Heart left ventricle (tissue), 16 donors: ENCODE results near the gene ASB1. TPM values are rescaled to one million over a fixed set of nuclear protein-coding genes. Genes with fewer than 3 reads are reported as not detected.

Experiments used
- ATAC-seq, 4 donors: fragments of 200-7000 bp; cut with Tn5 transposase; one replicate each; pipeline ENCODE4 v1.9.1; 2020 to 2022; ENCODE audit warnings: moderate library complexity in 4 of 4, mild to moderate bottlenecking in 3 of 4, moderate number of reproducible peaks in 1 of 4
- DNase-seq, 5 donors: peaks; one replicate each; pipeline ENCODE4 v3.0.0-alpha.2; 2020
- H3K27ac ChIP-seq, 12 donors: fragments of 200-600 bp; sonication (generic) in 4 of 12; one replicate each; pipeline versions ENCODE4 v1.5.0 to v1.8.0; 2016 to 2022; ENCODE audit warnings: mild to moderate bottlenecking in 2 of 12
- H3K27me3 ChIP-seq, 9 donors: fragments of 200-600 bp; sonication (generic) in 2 of 9; one replicate each; pipeline versions ENCODE4 v1.5.1 to v1.8.0; 2016 to 2022; ENCODE audit warnings: mild to moderate bottlenecking in 3 of 9
- H3K36me3 ChIP-seq, 9 donors: fragments of 200-600 bp; sonication (generic) in 2 of 9; one replicate each; pipeline versions ENCODE4 v1.5.0 to v1.8.0; 2018 to 2022; ENCODE audit warnings: mild to moderate bottlenecking in 2 of 9
- H3K4me1 ChIP-seq, 12 donors: fragments of 200-600 bp; sonication (generic) in 4 of 12; one replicate each; pipeline versions ENCODE4 v1.5.0 to v1.8.0; 2016 to 2022; ENCODE audit warnings: mild to moderate bottlenecking in 3 of 12
- H3K4me3 ChIP-seq, 12 donors: fragments of 200-600 bp; sonication (generic) in 4 of 12; one replicate each; pipeline versions ENCODE4 v1.5.0 to v1.8.0; 2017 to 2022; ENCODE audit warnings: mild to moderate bottlenecking in 9 of 12, moderate library complexity in 4 of 12
- H3K9me3 ChIP-seq, 12 donors: fragments of 200-600 bp; sonication (generic) in 4 of 12; one replicate each; pipeline versions ENCODE4 v1.5.0 to v1.8.0; 2016 to 2022; ENCODE audit warnings: mild to moderate bottlenecking in 1 of 12
- CTCF ChIP-seq, 12 donors: fragments of 200-600 bp; sonication (generic) in 4 of 12; IDR thresholded peaks; one replicate each; pipeline versions ENCODE4 v1.5.0 to v1.8.0; 2018 to 2022; ENCODE audit warnings: antibody characterized with exemption in 12 of 12, mild to moderate bottlenecking in 5 of 12
- POLR2A ChIP-seq, 2 donors: fragments of 450-650 bp; IDR thresholded peaks; one replicate each; pipeline ENCODE4 v1.6.1; 2017; ENCODE audit warnings: antibody characterized with exemption in 2 of 2, mild to moderate bottlenecking in 2 of 2, moderate library complexity in 2 of 2
- WGBS, 4 donors: extraction: QIAGEN DNeasy Blood & Tissue Kit in 2 of 4; methylation state at CpG; one replicate each; pipeline versions ENCODE4 v1.1.5 to v1.1.7; 2013 to 2018; 5-methylcytosine and 5-hydroxymethylcytosine counted together
- intact Hi-C, 10 donors: fragments of 100-400 bp; cut with DNase I; formaldehyde crosslinking; loops; one replicate each; pipeline versions ENCODE4 v1.11.1 to v1.14.2; 2022
- polyA plus RNA-seq, 2 donors: library from polyadenylated mRNA; stranded (reverse); fragments of 200-250 nt; gene quantifications; one replicate each; pipeline ENCODE4 v1.2.3, GENCODE V29; 2013
- total RNA-seq, 9 donors: library from RNA; depleted of rRNA in 2 of 9; stranded (reverse); fragments of >200 nt in 2 of 9; fragmentation: NEBNext Ultra II Directional in 3 of 9; extraction: Animal tissue kit (Norgen Biotek cat#: 25700) in 3 of 9; gene quantifications; one replicate each; pipeline versions ENCODE4 v1.1.0 to v1.2.4, GENCODE V29; 2016 to 2023
- donor health status: ischemic (EF 13 %, LVEDD 7.1; RV severe dilation, severe dysfunction).
- donor health status: healthy with polysubstance abuse.
- donor health status: DM: no; HTN: yes; CAD: no.
- donor health status: DM: no; HTN: no; CAD: no.
- donor health status: ischemic (EF 25% LVEDD 6.9; RV normal size, moderate dysfunction).
- donor health status: ischemic (EF 25% LVEDD 5.7; RV mildly dilated, moderate dysfunction).
- donor health status: healthy.
- donor health status: DM: yes; HTN: yes; CAD: no.
- donor health status: ischemic (EF 35%, LVEDD 5.7; RV mildly dilated, moderate dysfunction).
- donor health status: nonischemic (EF 11% LVEDD 7.7; RV severe dilation, severe dysfunction).
- donor health status: DM: yes; HTN: yes; CAD: no.
- donor health status: PGD.
- donor health status: ischemic (EF 29% LVEDD 5.4; RV normal size, mild dysfunction).
- donor health status: nonischemic (EF 23%, LVEDD 6.1; RV moderate dilation, normal function).

The ASB1 gene
- total and polyA plus RNA-seq, 11 donors: 31.8 to 57.5 (median 46.7) TPM

GRCh38 chr2:238461051-238461450 is 34.3 kb downstream of the ASB1 start:
- TF ChIP-seq CTCF (IDR thresholded peaks at IDR 0.05): no peak
- TF ChIP-seq POLR2A (IDR thresholded peaks at IDR 0.05): no peak
- H3K27me3 ChIP-seq: no peaks in the 10 kb centered on the region
- H3K27ac ChIP-seq: no peak overlapping the region
- WGBS, 4 donors: 91 to 100% (median 91%) methylated on average over 1 of the region's 1 CpG
- H3K9me3 ChIP-seq: peaks cover 0 to 17% (median 7%) of the 10 kb centered on the region in 12 donors
- DNase-seq (no peak), ATAC-seq (no peak)
- peaks cover 4 to 18% (median 12%) of the 10 kb centered on the region in 12 donors for H3K4me1 ChIP-seq
- H3K36me3 ChIP-seq: no peaks in the 10 kb centered on the region
- H3K4me3 ChIP-seq: no peak overlapping the region
- intact Hi-C loops: loop anchor here in 6 of 10 donors (5.0 kb wide), 4 partner anchors 89 to 104 kb away; no protein-coding TSS in a partner anchor

- DNase-seq (no peak), ATAC-seq (no peak)
- 81 to 89% (median 83%) methylated on average over 6 of the region's 6 CpGs for WGBS, 4 donors
- Histone ChIP-seq H3K4me3 (no peak overlapping the region), H3K27me3 (no peaks in the 10 kb centered on the region), H3K27ac (no peak overlapping the region), H3K4me1 (peaks cover 4 to 18% (median 12%) of the 10 kb centered on the region in 12 donors), H3K36me3 (no peaks in the 10 kb centered on the region), H3K9me3 (peaks cover 0 to 12% (median 4%) of the 10 kb centered on the region in 12 donors)
- TF ChIP-seq POLR2A (IDR thresholded peaks at IDR 0.05) (no peak), CTCF (IDR thresholded peaks at IDR 0.05) (no peak)
- intact Hi-C loops: loop anchor here in 6 of 10 donors (5.0 kb wide), 4 partner anchors 89 to 104 kb away; no protein-coding TSS in a partner anchor
These were observed 34.8 kb downstream of the ASB1 start for GRCh38 chr2:238461491-238461890.

GRCh38 chr2:238461916-238462315 is 35.2 kb downstream of the ASB1 start:
- no peak overlapping the region for H3K27ac ChIP-seq
- no peaks in the 10 kb centered on the region for H3K27me3 ChIP-seq
- H3K4me1 ChIP-seq: peaks cover 4 to 18% (median 12%) of the 10 kb centered on the region in 12 donors
- 87 to 94% (median 90%) methylated on average over 6 of the region's 6 CpGs for WGBS, 4 donors
- no peak overlapping the region for H3K4me3 ChIP-seq
- ATAC-seq (no peak), DNase-seq (no peak)
- H3K9me3 ChIP-seq: peaks cover 0 to 8% (median 2%) of the 10 kb centered on the region in 12 donors
- no peak for TF ChIP-seq POLR2A (IDR thresholded peaks at IDR 0.05)
- TF ChIP-seq CTCF (IDR thresholded peaks at IDR 0.05): no peak
- no peaks in the 10 kb centered on the region for H3K36me3 ChIP-seq
- intact Hi-C loops: loop anchor here (2.0 to 5.0 kb wide), 5 partner anchors 90 to 105 kb away; no protein-coding TSS in a partner anchor

- H3K36me3 ChIP-seq: no peaks in the 10 kb centered on the region
- H3K4me1 ChIP-seq: peaks cover 4 to 18% (median 12%) of the 10 kb centered on the region in 12 donors
- H3K4me3 ChIP-seq: no peak overlapping the region
- H3K9me3 ChIP-seq: no peaks in the 10 kb centered on the region
- ATAC-seq (no peak), DNase-seq (no peak)
- no peaks in the 10 kb centered on the region for H3K27me3 ChIP-seq
- intact Hi-C loops: loop anchor here (1.0 to 5.0 kb wide), 6 partner anchors 91 to 106 kb away; no protein-coding TSS in a partner anchor
- no peak overlapping the region for H3K27ac ChIP-seq
- TF ChIP-seq POLR2A (IDR thresholded peaks at IDR 0.05) (no peak), CTCF (IDR thresholded peaks at IDR 0.05) (peak; percentile 63 to 78 (median 68))
- WGBS, 4 donors: 58 to 63% (median 60%) methylated on average over 2 of the region's 2 CpGs
These were observed 36.2 kb downstream of the ASB1 start for GRCh38 chr2:238462782-238463396.
